SK-N-SH (cell line): ENCODE data around the gene ATL1. TPM values are rescaled to one million over a fixed set of nuclear protein-coding genes. Genes with fewer than 3 reads are reported as not detected.

Source experiments
- CTCF ChIA-PET: fragments of 300-600, 350-600 bp; formaldehyde crosslinking; extraction: SDS; loops from one replicate; lab custom pipeline; 2021; lab: Yijun Ruan, JAX
- POLR2A ChIA-PET: fragments of 350-600 bp; sonication (Branson Sonifier 250); formaldehyde crosslinking; extraction: SDS; loops from one replicate; lab custom pipeline; 2020; ENCODE audit warnings: antibody characterized with exemption, inconsistent platforms; lab: Yijun Ruan, JAX
- DNase-seq: peaks from one replicate; pipeline ENCODE4 v3.0.0; 2012
- H2AFZ ChIP-seq: fragments of 200-600 bp; sonication (generic); 2 replicates; pipeline ENCODE4 v1.8.1; 2016; ENCODE audit warnings: antibody characterized with exemption, mild to moderate bottlenecking, low read depth
- H3F3A ChIP-seq: fragments of 200-600 bp; sonication (generic); replicated peaks from 2 replicates; pipeline ENCODE3; 2016; ENCODE audit warnings: antibody characterized with exemption, mild to moderate bottlenecking; ENCODE audit not compliant: insufficient read depth
- H3K27ac ChIP-seq, 2 experiments: fragments of 200-500 bp in 1 of 2; fragments of 200-600 bp in 1 of 2; sonication (Bioruptor generic) in 1 of 2; sonication (generic), shearing (Covaris generic) in 1 of 2; 2 replicates each; pipeline versions ENCODE4 v1.5.1 to v1.6.1; 2014 to 2016; ENCODE audit warnings: low read depth in 2 of 2, inconsistent platforms in 1 of 2, low read length in 1 of 2, mild to moderate bottlenecking in 1 of 2, mixed read lengths in 1 of 2
- H3K27me3 ChIP-seq: fragments of 200-600 bp; sonication (generic), shearing (Covaris generic); 2 replicates; pipeline ENCODE4 v1.6.1; 2016; ENCODE audit warnings: mixed run types; ENCODE audit not compliant: insufficient read depth
- H3K36me3 ChIP-seq, 2 experiments: fragments of 200-500 bp in 1 of 2; fragments of 200-600 bp in 1 of 2; sonication (Bioruptor generic) in 1 of 2; sonication (generic) in 1 of 2; replicated peaks in 1 of 2; 2 replicates each; pipeline versions ENCODE3 to v1.5.1; 2014 to 2016; ENCODE audit warnings: low read length in 1 of 2, mild to moderate bottlenecking in 1 of 2; ENCODE audit not compliant: insufficient read depth in 2 of 2, control insufficient read depth in 1 of 2
- H3K4me1 ChIP-seq, 2 experiments: fragments of 200-500 bp in 1 of 2; fragments of 200-600 bp in 1 of 2; sonication (Bioruptor generic) in 1 of 2; sonication (generic), shearing (Covaris generic) in 1 of 2; 2 replicates each; pipeline versions ENCODE4 v1.5.1 to v1.6.1; 2014 to 2016; ENCODE audit warnings: low read depth in 1 of 2, low read length in 1 of 2, mixed run types in 1 of 2; ENCODE audit not compliant: insufficient read depth in 2 of 2, control insufficient read depth in 1 of 2
- H3K4me2 ChIP-seq: fragments of 200-600 bp; sonication (generic), shearing (Covaris generic); 2 replicates; pipeline ENCODE4 v1.6.1; 2017; ENCODE audit warnings: mixed run types
- H3K4me3 ChIP-seq, 2 experiments: fragments of 200-500 bp in 1 of 2; fragments of 200-600 bp in 1 of 2; sonication (Bioruptor generic) in 1 of 2; sonication (generic), shearing (Covaris generic) in 1 of 2; 2 replicates each; pipeline versions ENCODE4 v1.5.1 to v1.8.1; 2014 to 2016; ENCODE audit warnings: low read depth in 2 of 2, inconsistent platforms in 1 of 2, low read length in 1 of 2, mild to moderate bottlenecking in 1 of 2, mixed read lengths in 1 of 2, moderate library complexity in 1 of 2
- H3K79me2 ChIP-seq: fragments of 200-600 bp; sonication (generic); 2 replicates; pipeline ENCODE4 v1.8.1; 2017; ENCODE audit warnings: mild to moderate bottlenecking; ENCODE audit not compliant: insufficient read depth
- H3K9ac ChIP-seq: fragments of 200-600 bp; sonication (generic); 2 replicates; pipeline ENCODE4 v1.6.1; 2017; ENCODE audit warnings: mixed run types
- H3K9me2 ChIP-seq: fragments of 200-600 bp; sonication (generic); 2 replicates; pipeline ENCODE4 v1.6.1; 2017; ENCODE audit warnings: mixed run types
- H3K9me3 ChIP-seq: fragments of 200-600 bp; sonication (generic); 2 replicates; pipeline ENCODE4 v1.6.1; 2017; ENCODE audit warnings: mixed run types, mild to moderate bottlenecking, moderate library complexity
- H4K20me1 ChIP-seq: fragments of 200-600 bp; sonication (generic); 2 replicates; pipeline ENCODE4 v1.6.1; 2017; ENCODE audit warnings: mild to moderate bottlenecking, mixed run types; ENCODE audit not compliant: insufficient read depth
- CTCF ChIP-seq: fragments of 200-600 bp; sonication (generic); IDR thresholded peaks from 2 replicates; pipeline ENCODE4 v1.6.1; 2017; ENCODE audit warnings: antibody characterized with exemption, mild to moderate bottlenecking, moderate library complexity
- ELF1 ChIP-seq: IDR thresholded peaks from 2 replicates; pipeline ENCODE4 v1.4.0; 2012
- EP300 ChIP-seq, 2 experiments: IDR thresholded peaks; 2 replicates each; pipeline versions ENCODE4 v1.4.0 to v1.6.1; 2012; ENCODE audit warnings: borderline replicate concordance in 1 of 2, low read depth in 1 of 2, low read length in 1 of 2
- FOSL2 ChIP-seq: IDR thresholded peaks from 2 replicates; pipeline ENCODE4 v1.4.0; 2012; ENCODE audit warnings: low read depth, mild to moderate bottlenecking, moderate library complexity, borderline replicate concordance
- FOXM1 ChIP-seq: IDR thresholded peaks from 2 replicates; pipeline ENCODE4 v1.4.0; 2012; ENCODE audit warnings: low read depth, mild to moderate bottlenecking
- GABPA ChIP-seq: IDR thresholded peaks from 2 replicates; pipeline ENCODE4 v1.4.0; 2012; ENCODE audit warnings: low read depth, mild to moderate bottlenecking
- MAX ChIP-seq: IDR thresholded peaks from 2 replicates; pipeline ENCODE4 v1.4.0; 2012; ENCODE audit warnings: low read depth
- MEF2A ChIP-seq: IDR thresholded peaks from 2 replicates; pipeline ENCODE4 v1.4.0; 2012; ENCODE audit warnings: low read depth, borderline replicate concordance
- NFIC ChIP-seq: IDR thresholded peaks from 2 replicates; pipeline ENCODE4 v1.4.0; 2012; ENCODE audit warnings: borderline replicate concordance
- PBX3 ChIP-seq: IDR thresholded peaks from 2 replicates; pipeline ENCODE4; 2012
- POLR2AphosphoS5 ChIP-seq: IDR thresholded peaks from 2 replicates; pipeline ENCODE4 v1.6.1; 2012; ENCODE audit warnings: low read depth, low read length
- RCOR1 ChIP-seq: fragments of 150-350 bp; IDR thresholded peaks from 2 replicates; pipeline ENCODE4 v1.6.1; 2017; ENCODE audit warnings: antibody characterized with exemption, low read length
- RFX5 ChIP-seq: IDR thresholded peaks from 2 replicates; pipeline ENCODE4 v1.6.1; 2012; ENCODE audit warnings: mild to moderate bottlenecking, improper control_type of control experiment, low read length
- SIN3A ChIP-seq: IDR thresholded peaks from 2 replicates; pipeline ENCODE4 v1.6.1; 2012; ENCODE audit warnings: low read depth, mild to moderate bottlenecking, low read length, moderate library complexity, borderline replicate concordance
- USF1 ChIP-seq: IDR thresholded peaks from 2 replicates; pipeline ENCODE4 v1.4.0; 2012; ENCODE audit warnings: low read depth, borderline replicate concordance
- USF2 ChIP-seq: fragments of 150-350 bp; IDR thresholded peaks from 2 replicates; pipeline ENCODE4 v1.6.1; 2017; ENCODE audit warnings: antibody characterized with exemption, low read length, low read depth, borderline replicate concordance
- YY1 ChIP-seq: IDR thresholded peaks from 2 replicates; pipeline ENCODE4 v1.4.0; 2012; ENCODE audit warnings: low read depth, mild to moderate bottlenecking
- polyA plus RNA-seq, 3 experiments: library from polyadenylated mRNA; depleted of rRNA; stranded (reverse); fragments of >200 nt; gene quantifications; 2 replicates each; pipeline ENCODE4 v1.2.3, GENCODE V29; 2012

ATL1 gene
- polyA plus RNA-seq, 1 of the 3 experiments (the other 2 are of a cell fraction), result 7.3 TPM

- H3K79me2 ChIP-seq, result peaks cover 3% of the 10 kb centered on the region; the same call in 1 of the 2 replicates
- peaks cover 0 to 3% of the 10 kb centered on the region in 2 experiments for H3K36me3 ChIP-seq
- POLR2A ChIA-PET, result no interaction called here
- no peak overlapping the region for H2AFZ ChIP-seq
- peaks cover 16% of the 10 kb centered on the region for H3K9me3 ChIP-seq
- H4K20me1 ChIP-seq, result no peaks in the 10 kb centered on the region
- peaks cover 0 to 7% of the 10 kb centered on the region in 2 experiments; a peak in 3 of 4 replicates for H3K4me1 ChIP-seq
- no peak overlapping the region for H3K27ac ChIP-seq
- no peak overlapping the region for H3K9ac ChIP-seq
- TF ChIP-seq RFX5, result no peak
- TF ChIP-seq GABPA, result no peak
- TF ChIP-seq FOSL2, result no peak
- TF ChIP-seq CTCF, result no peak
- TF ChIP-seq RCOR1, result no peak
- TF ChIP-seq MAX, result no peak
- TF ChIP-seq MEF2A, result no peak
- no peak for TF ChIP-seq POLR2AphosphoS5
- no peak for TF ChIP-seq SIN3A
- no peak for TF ChIP-seq FOXM1
- no peak for TF ChIP-seq ELF1
- TF ChIP-seq YY1, result no peak
- TF ChIP-seq USF2, result no peak
- TF ChIP-seq, all 33 proteins: peak for 0
- peaks cover 7% of the 10 kb centered on the region for H3F3A ChIP-seq
- H3K27me3 ChIP-seq, result no peaks in the 10 kb centered on the region
- no peak overlapping the region for H3K4me3 ChIP-seq
- H3K9me2 ChIP-seq, result no peaks in the 10 kb centered on the region
- DNase-seq, result no peak
- CTCF ChIA-PET, result no interaction called here
- H3K4me2 ChIP-seq, result no peak overlapping the region
These were observed 15.8 kb downstream of the ATL1 start for GRCh38 chr14:50575769-50576168.

- TF ChIP-seq PBX3 (no peak), FOXM1 (no peak), USF1 (no peak), USF2 (no peak), NFIC (no peak), EP300 (IDR thresholded peaks at IDR 0.05; ENCODE audit: borderline replicate concordance in 1 of 2, low read depth in 1 of 2, low read length in 1 of 2) (no peak)
- Histone ChIP-seq H3K4me2 (no peak overlapping the region), H4K20me1 (no peaks in the 10 kb centered on the region), H3K27me3 (no peaks in the 10 kb centered on the region), H3K4me3 (no peak overlapping the region), H3K9me3 (0 out of 2 replicates have a peak, but pooled peaks cover 3% of the 10 kb centered on the region), H3K4me1 (peaks cover 0 to 7% of the 10 kb centered on the region in 2 experiments; a peak in 3 of 4 replicates), H3K27ac (no peak overlapping the region), H3K9ac (no peak overlapping the region), H3K36me3 (no peaks in the 10 kb centered on the region), H3K9me2 (no peaks in the 10 kb centered on the region), H2AFZ (no peak overlapping the region), H3F3A (peaks cover 7% of the 10 kb centered on the region), H3K79me2 (peaks cover 9% of the 10 kb centered on the region; the same call in 1 of the 2 replicates)
- DNase-seq, result no peak
- ChIA-PET POLR2A (no interaction called here), CTCF (no interaction called here)
These were observed 18.0 kb downstream of the ATL1 start for GRCh38 chr14:50577982-50578381.
